Panc1 (cell line): ENCODE measurements around the gene LDHA.

Experiments used
- CTCF ChIP-seq: fragments of 450-650 bp; IDR thresholded peaks from 2 replicates; pipeline ENCODE4 v1.5.1; 2017; ENCODE audit warnings: mild to moderate bottlenecking
- REST ChIP-seq, 2 experiments: IDR thresholded peaks; 2 replicates each; pipeline ENCODE4 v1.6.1; 2011 to 2012; ENCODE audit warnings: low read depth in 2 of 2, control low read depth in 1 of 2, low read length in 1 of 2, mild to moderate bottlenecking in 1 of 2, moderate library complexity in 1 of 2; ENCODE audit not compliant: insufficient read depth in 1 of 2

GRCh38 chr11:18361154-18361553 is 33.2 kb upstream of the LDHA start:
- TF ChIP-seq CTCF (no peak), REST (IDR thresholded peaks at IDR 0.05; ENCODE audit: insufficient read depth in 1 of 2, low read depth in 2 of 2, low read length in 1 of 2) (no peak)
